ENCODE measurements around the gene GRIP2. TPM values are rescaled to one million over a fixed set of nuclear protein-coding genes. Genes with fewer than 3 reads are reported as not detected.

Gene GRIP2
- total RNA-seq, 1 donor from 2014 or later: 11.2 TPM

DNA sequence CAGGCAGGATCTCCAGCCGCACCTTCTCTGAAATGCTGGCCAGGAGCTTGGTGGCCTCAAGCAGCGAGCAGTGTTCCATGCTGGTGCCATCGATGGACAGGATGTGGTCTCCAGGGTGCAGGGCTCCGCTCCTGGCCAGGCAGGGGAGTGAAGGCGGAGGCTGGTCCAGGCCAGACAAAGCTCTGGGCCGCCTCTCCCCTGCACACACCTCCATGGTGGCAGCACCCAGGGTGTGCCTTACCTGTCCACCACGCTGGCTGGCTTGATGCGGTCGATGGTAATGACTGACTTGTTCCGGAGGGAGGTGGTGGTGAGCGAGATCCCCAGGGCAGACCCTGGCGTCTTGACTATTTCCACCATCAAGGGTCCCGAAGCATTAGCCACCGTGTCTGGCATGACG lies 20.0 kb downstream of the GRIP2 start:
- Mint-ChIP-seq H3K27ac (no peak overlapping the region), H3K9me3 (ENCODE audit: low read depth) (no peaks in the 10 kb centered on the region), H3K4me3 (ENCODE audit: low read depth) (no peak overlapping the region), H3K4me1 (ENCODE audit: low read depth) (no peaks in the 10 kb centered on the region), H3K36me3 (ENCODE audit: insufficient read depth) (no peaks in the 10 kb centered on the region), H3K27me3 (no peaks in the 10 kb centered on the region)
- TF ChIP-seq, protein P1, sequence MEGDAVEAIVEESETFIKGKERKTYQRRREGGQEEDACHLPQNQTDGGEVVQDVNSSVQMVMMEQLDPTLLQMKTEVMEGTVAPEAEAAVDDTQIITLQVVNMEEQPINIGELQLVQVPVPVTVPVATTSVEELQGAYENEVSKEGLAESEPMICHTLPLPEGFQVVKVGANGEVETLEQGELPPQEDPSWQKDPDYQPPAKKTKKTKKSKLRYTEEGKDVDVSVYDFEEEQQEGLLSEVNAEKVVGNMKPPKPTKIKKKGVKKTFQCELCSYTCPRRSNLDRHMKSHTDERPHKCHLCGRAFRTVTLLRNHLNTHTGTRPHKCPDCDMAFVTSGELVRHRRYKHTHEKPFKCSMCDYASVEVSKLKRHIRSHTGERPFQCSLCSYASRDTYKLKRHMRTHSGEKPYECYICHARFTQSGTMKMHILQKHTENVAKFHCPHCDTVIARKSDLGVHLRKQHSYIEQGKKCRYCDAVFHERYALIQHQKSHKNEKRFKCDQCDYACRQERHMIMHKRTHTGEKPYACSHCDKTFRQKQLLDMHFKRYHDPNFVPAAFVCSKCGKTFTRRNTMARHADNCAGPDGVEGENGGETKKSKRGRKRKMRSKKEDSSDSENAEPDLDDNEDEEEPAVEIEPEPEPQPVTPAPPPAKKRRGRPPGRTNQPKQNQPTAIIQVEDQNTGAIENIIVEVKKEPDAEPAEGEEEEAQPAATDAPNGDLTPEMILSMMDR (IDR thresholded peaks at IDR 0.05; ENCODE audit: unreplicated experiment): no peak
- no peak for DNase-seq (ENCODE audit: low spot score, unreplicated experiment)

DNA sequence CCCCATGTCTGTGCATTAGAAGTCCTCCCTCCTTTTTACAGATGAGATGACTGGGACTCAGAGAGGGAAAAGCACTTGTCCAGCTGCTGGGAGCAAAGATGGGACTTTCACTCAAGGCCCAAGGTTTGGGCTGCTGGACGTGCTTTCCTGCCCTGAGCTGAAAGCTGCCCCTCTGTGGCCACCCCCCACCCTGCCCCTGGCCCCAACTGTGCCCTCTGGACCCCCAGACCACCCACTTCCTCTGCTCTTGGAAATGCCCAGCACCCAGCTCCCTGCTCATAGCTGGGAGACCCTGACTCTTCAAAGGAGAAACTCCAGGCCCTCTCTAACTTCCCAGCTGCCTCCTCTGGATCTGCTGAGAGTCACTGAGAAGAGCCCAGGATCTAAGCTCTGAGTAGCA lies 20.7 kb downstream of the GRIP2 start:
- H3K36me3 Mint-ChIP-seq (ENCODE audit: insufficient read depth): no peaks in the 10 kb centered on the region
- H3K27me3 Mint-ChIP-seq: no peaks in the 10 kb centered on the region
- no peaks in the 10 kb centered on the region for H3K9me3 Mint-ChIP-seq (ENCODE audit: low read depth)

DNA sequence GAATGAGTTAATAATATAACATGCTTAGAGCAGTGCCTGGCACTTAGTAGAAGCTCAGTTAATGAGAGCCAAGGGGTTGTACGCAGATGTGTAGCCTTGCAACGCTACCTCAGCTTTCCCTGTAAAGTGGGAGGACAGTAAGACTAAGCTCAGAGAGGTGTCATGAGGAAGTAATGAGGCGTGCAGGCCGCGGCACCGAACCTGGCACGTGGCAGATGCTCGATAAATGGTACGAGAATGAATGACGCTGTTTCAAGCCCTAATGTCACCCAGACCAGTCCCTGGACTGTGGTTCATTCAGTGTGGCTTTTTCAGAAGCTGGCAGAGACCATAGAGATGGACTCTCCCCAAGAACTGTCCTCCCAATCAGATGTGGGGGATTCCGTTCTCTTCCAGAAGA lies 21.2 kb downstream of the GRIP2 start:
- H3K27me3 Mint-ChIP-seq: no peaks in the 10 kb centered on the region
- TF ChIP-seq, protein P1 (IDR thresholded peaks at IDR 0.05; ENCODE audit: unreplicated experiment): no peak
- H3K27ac Mint-ChIP-seq: no peak overlapping the region
- H3K4me3 Mint-ChIP-seq (ENCODE audit: low read depth): no peak overlapping the region
- DNase-seq (ENCODE audit: low spot score, unreplicated experiment): no peak
- no peaks in the 10 kb centered on the region for H3K9me3 Mint-ChIP-seq (ENCODE audit: low read depth)
- no peaks in the 10 kb centered on the region for H3K36me3 Mint-ChIP-seq (ENCODE audit: insufficient read depth)
- H3K4me1 Mint-ChIP-seq (ENCODE audit: low read depth): no peaks in the 10 kb centered on the region

More for the DNA sequence above, 20.7 kb downstream of the GRIP2 start:
- TF ChIP-seq, protein P1 (IDR thresholded peaks at IDR 0.05; ENCODE audit: unreplicated experiment): no peak
- no peak overlapping the region for H3K4me3 Mint-ChIP-seq (ENCODE audit: low read depth)
- no peak for DNase-seq (ENCODE audit: low spot score, unreplicated experiment)
- H3K4me1 Mint-ChIP-seq (ENCODE audit: low read depth): no peaks in the 10 kb centered on the region
- no peak overlapping the region for H3K27ac Mint-ChIP-seq

DNA sequence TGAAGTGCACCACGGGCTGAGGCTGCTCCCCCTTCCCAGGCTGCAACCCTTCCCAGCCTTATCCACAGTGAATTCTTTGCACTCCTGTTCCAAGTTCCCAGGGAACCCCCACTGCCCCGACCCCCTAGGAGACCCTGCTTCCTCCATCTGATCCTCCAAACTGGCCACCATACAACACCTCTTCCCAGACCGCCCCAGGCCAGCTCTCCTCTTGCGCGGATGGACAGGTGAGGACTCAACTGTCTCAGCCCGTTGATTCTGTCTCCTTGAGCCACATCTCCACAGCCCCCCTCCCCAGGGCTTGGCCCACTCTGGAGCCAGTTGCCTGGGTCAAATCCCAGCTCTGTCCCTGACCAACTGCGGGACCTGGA lies 21.7 kb downstream of the GRIP2 start:
- TF ChIP-seq, protein P1 (IDR thresholded peaks at IDR 0.05; ENCODE audit: unreplicated experiment): no peak
- no peaks in the 10 kb centered on the region for H3K27me3 Mint-ChIP-seq
- no peak overlapping the region for H3K27ac Mint-ChIP-seq
- no peak overlapping the region for H3K4me3 Mint-ChIP-seq (ENCODE audit: low read depth)
- no peak for DNase-seq (ENCODE audit: low spot score, unreplicated experiment)
- H3K36me3 Mint-ChIP-seq (ENCODE audit: insufficient read depth): no peaks in the 10 kb centered on the region
- H3K4me1 Mint-ChIP-seq (ENCODE audit: low read depth): no peaks in the 10 kb centered on the region
- H3K9me3 Mint-ChIP-seq (ENCODE audit: low read depth): no peaks in the 10 kb centered on the region

DNA sequence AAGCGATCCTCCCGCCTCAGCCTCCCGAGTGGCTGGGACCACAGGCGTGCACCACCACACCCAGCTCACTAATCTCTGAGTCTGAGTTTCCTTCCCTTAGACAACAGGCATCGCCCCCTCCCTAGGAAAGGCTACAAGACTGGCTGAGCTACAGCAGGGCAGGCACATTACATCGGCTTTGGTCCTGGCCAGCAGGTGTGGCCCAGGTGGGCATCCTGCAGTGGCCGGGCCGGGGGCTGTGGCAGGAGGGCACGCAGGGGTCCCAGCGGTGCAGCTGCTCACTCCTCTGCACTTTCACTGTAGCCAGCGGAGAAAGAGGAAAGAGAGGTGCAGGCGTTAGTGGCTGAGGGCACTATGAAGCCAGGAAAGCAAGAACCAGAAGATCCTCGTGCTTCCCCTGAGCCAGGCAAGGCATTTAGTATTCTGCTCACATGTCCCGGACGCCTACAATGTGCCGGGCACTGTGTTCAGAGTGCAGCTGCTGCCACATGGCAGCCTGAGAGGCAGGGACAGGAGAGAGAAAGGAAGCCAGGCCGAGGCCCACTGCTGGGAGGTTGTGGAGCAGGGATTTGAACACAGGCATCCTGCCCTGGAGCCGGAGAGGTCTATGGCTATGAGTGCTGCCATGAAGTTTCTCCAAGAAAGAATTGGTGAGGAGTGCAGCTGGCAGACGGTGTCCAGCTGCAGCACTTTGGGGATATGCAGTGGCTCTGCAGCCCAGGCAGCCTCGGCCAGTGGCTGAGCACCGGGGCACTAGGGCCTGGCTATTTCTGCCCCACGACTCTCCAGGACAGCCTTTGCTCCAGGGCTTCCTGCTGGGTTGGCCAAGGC lies 22.3 kb downstream of the GRIP2 start:
- Mint-ChIP-seq H3K36me3 (ENCODE audit: insufficient read depth) (no peaks in the 10 kb centered on the region), H3K27me3 (no peaks in the 10 kb centered on the region), H3K4me3 (ENCODE audit: low read depth) (no peak overlapping the region), H3K4me1 (ENCODE audit: low read depth) (no peaks in the 10 kb centered on the region), H3K27ac (no peak overlapping the region), H3K9me3 (ENCODE audit: low read depth) (no peaks in the 10 kb centered on the region)
- DNase-seq (ENCODE audit: low spot score, unreplicated experiment): no peak
- TF ChIP-seq, protein P1 (IDR thresholded peaks at IDR 0.05; ENCODE audit: unreplicated experiment): no peak

Measured in progenitor cell of endocrine pancreas (in vitro differentiated cells).